Breast epithelium (tissue), 3 donors: ENCODE results near the gene VKORC1.

ENCODE experiments used
- CTCF ChIP-seq, 3 donors: fragments of 450-650 bp; IDR thresholded peaks; one replicate each; pipeline ENCODE4 v1.5.1; 2016 to 2017; ENCODE audit warnings: antibody characterized with exemption in 3 of 3, mild to moderate bottlenecking in 3 of 3, moderate library complexity in 3 of 3
- POLR2A ChIP-seq: fragments of 450-650 bp; IDR thresholded peaks from one replicate; pipeline ENCODE4 v1.6.1; 2016; ENCODE audit warnings: antibody characterized with exemption, mild to moderate bottlenecking, moderate library complexity
- POLR2AphosphoS5 ChIP-seq, 3 donors: sonication (generic); formaldehyde crosslinking; IDR thresholded peaks; one replicate each; pipeline ENCODE4 v1.6.1; 2017; ENCODE audit warnings: antibody characterized with exemption in 3 of 3

GRCh38 chr16:31063495-31063842, 31.1 kb downstream of the VKORC1 start:
- TF ChIP-seq CTCF (IDR thresholded peaks at IDR 0.05) (no peak), POLR2A (no peak), POLR2AphosphoS5 (IDR thresholded peaks at IDR 0.05) (no peak)
